ENCODE measurements around the gene CNDP2.

DNA sequence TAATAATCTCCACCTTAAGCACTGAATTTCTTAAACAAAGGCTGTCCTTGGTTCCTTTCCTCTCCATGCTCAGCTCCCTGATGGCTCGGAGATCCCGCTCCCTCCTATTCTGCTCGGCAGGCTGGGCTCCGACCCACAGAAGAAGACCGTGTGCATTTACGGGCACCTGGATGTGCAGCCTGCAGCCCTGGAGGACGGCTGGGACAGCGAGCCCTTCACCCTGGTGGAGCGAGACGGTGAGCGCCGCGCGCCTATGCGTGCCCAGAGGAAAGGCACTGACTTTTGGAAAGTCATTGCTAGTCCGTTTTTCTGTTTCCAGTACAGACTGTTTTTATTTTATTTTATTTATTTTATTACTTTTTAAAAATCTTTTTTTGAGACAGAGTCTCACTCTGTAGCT is 9.6 kb downstream of the CNDP2 start:
- TF ChIP-seq CTCF (conservative IDR thresholded peaks at IDR 0.05) (no peak), EZH2 (IDR thresholded peaks at IDR 0.05; ENCODE audit: low read depth) (no peak)
